Progenitor cell of endocrine pancreas (in vitro differentiated cells): Measurements from ENCODE around the gene GINS2. TPM values are rescaled to one million over a fixed set of nuclear protein-coding genes. Genes with fewer than 3 reads are reported as not detected.

ENCODE experiments used
- DNase-seq: peaks from one replicate; pipeline ENCODE4 v3.0.0; 2021; ENCODE audit warnings: low spot score; ENCODE audit not compliant: unreplicated experiment
- H3K27ac Mint-ChIP-seq: 2 replicates; pipeline ENCODE4 v1.8.0; 2021; ENCODE audit warnings: mild to moderate bottlenecking, moderate library complexity, mixed read lengths
- H3K27me3 Mint-ChIP-seq: 2 replicates; pipeline ENCODE4 v1.8.0; 2021; ENCODE audit warnings: mixed read lengths
- H3K36me3 Mint-ChIP-seq: 2 replicates; pipeline ENCODE4 v1.8.0; 2022; ENCODE audit warnings: mixed read lengths; ENCODE audit not compliant: insufficient read depth
- H3K4me1 Mint-ChIP-seq: 2 replicates; pipeline ENCODE4 v1.8.0; 2021; ENCODE audit warnings: low read depth, mixed read lengths
- H3K4me3 Mint-ChIP-seq: 2 replicates; pipeline ENCODE4 v1.8.0; 2021; ENCODE audit warnings: low read depth, mild to moderate bottlenecking, moderate library complexity, mixed read lengths
- H3K9me3 Mint-ChIP-seq: 2 replicates; pipeline ENCODE4 v1.8.0; 2021; ENCODE audit warnings: low read depth, mixed read lengths
- CTCF ChIP-seq: fragments of 200-600 bp; sonication (generic); IDR thresholded peaks from one replicate; pipeline ENCODE4 v1.5.0; 2021; ENCODE audit warnings: antibody characterized with exemption, mild to moderate bottlenecking; ENCODE audit not compliant: unreplicated experiment
- total RNA-seq: library from RNA; stranded (reverse); gene quantifications from 2 replicates; pipeline ENCODE4 v1.2.1, GENCODE V29; 2021

GINS2 gene
- total RNA-seq, 1 donor from 2014 or later, result 22.3 TPM

- no peak for TF ChIP-seq CTCF
- H3K36me3 Mint-ChIP-seq, result no peaks in the 10 kb centered on the region
- H3K4me3 Mint-ChIP-seq, result no peak overlapping the region
- H3K4me1 Mint-ChIP-seq, result peaks cover 4% of the 10 kb centered on the region
- H3K27me3 Mint-ChIP-seq, result no peaks in the 10 kb centered on the region
- H3K27ac Mint-ChIP-seq, result peak overlapping the region; percentile 29
- H3K9me3 Mint-ChIP-seq, result no peaks in the 10 kb centered on the region
- DNase-seq, result no peak
Measured at GRCh38 chr16:85639529-85640253, 49.1 kb downstream of the GINS2 start.

- no peak for TF ChIP-seq CTCF
- Mint-ChIP-seq H3K4me1 (peaks cover 2% of the 10 kb centered on the region), H3K27ac (peak overlapping the region; percentile 29), H3K36me3 (no peaks in the 10 kb centered on the region), H3K9me3 (no peaks in the 10 kb centered on the region), H3K4me3 (no peak overlapping the region), H3K27me3 (no peaks in the 10 kb centered on the region)
- DNase-seq, result no peak
Measured at GRCh38 chr16:85638695-85639409, 49.9 kb downstream of the GINS2 start.

GRCh38 chr16:85637808-85638647 lies 50.7 kb downstream of the GINS2 start:
- no peaks in the 10 kb centered on the region for H3K36me3 Mint-ChIP-seq
- peaks cover 2% of the 10 kb centered on the region for H3K4me1 Mint-ChIP-seq
- H3K27ac Mint-ChIP-seq, result no peak overlapping the region
- no peaks in the 10 kb centered on the region for H3K27me3 Mint-ChIP-seq
- no peak for TF ChIP-seq CTCF
- no peaks in the 10 kb centered on the region for H3K9me3 Mint-ChIP-seq
- DNase-seq, result no peak
- no peak overlapping the region for H3K4me3 Mint-ChIP-seq

- peaks cover 3% of the 10 kb centered on the region for H3K4me1 Mint-ChIP-seq
- no peaks in the 10 kb centered on the region for H3K27me3 Mint-ChIP-seq
- H3K4me3 Mint-ChIP-seq, result no peak overlapping the region
- no peak for DNase-seq
- no peaks in the 10 kb centered on the region for H3K9me3 Mint-ChIP-seq
- TF ChIP-seq CTCF, result no peak
- H3K27ac Mint-ChIP-seq, result no peak overlapping the region
- no peaks in the 10 kb centered on the region for H3K36me3 Mint-ChIP-seq
Measured at GRCh38 chr16:85637061-85637807, 51.5 kb downstream of the GINS2 start.
